HG02938 (cell line): ENCODE results near the gene SH2D5.

Experiments
- ATAC-seq: cut with Tn5 transposase; IDR thresholded peaks from one replicate; pipeline ENCODE4 v1.9.1; 2021; ENCODE audit warnings: mild to moderate bottlenecking, moderate library complexity; ENCODE audit not compliant: unreplicated experiment

The SH2D5 gene

DNA sequence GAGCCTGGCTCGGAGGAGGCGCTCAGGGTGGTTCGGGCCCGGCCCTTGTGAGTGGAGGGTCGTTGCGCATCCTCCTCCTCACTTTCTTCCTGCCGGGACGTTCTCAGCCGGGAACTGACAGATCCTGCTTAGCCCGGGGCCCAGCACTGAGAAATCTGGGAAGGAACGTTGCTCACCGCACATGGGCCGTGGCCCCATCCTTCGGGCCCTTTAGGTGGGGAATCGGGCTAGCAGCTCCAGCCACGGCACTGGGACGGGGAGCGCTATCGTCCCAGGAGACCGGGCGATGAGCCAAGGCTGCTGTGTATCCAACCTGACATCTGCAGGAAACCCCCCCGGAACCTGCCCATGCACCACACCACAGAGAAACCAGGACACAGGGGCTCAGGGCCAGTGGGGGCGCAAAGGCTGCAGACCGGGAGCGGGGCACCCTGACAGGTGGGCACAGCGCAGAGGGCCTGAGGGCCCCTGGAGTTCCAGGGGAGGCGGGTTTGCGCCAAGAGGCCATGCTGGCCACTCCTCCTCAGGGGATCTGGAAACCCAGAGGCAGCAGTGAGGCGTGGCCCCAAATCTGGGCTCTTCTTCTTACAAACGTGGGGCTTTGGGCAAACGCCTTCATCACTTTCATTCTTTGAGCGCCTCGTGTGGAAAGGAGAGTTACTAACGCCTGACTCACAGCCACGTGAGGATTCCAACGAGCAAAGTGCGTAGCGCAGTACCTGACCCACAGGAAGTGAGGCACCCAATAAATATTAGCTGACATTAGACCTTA is at the start of gene SH2D5:
Gene SH2D5, minus strand, starts transcription at position 116 of the 772 bp plus-strand sequence. CDS start 4,659 bp downstream, outside the sequence.
- peak; percentile 63 for ATAC-seq

- ATAC-seq = no peak
Measured at GRCh38 chr1:20775700-20776099, 43.2 kb upstream of the SH2D5 start.

- ATAC-seq = no peak
Measured at GRCh38 chr1:20771780-20772179, 39.3 kb upstream of the SH2D5 start.

- no peak for ATAC-seq
Measured at GRCh38 chr1:20770314-20771087, 38.0 kb upstream of the SH2D5 start.

DNA sequence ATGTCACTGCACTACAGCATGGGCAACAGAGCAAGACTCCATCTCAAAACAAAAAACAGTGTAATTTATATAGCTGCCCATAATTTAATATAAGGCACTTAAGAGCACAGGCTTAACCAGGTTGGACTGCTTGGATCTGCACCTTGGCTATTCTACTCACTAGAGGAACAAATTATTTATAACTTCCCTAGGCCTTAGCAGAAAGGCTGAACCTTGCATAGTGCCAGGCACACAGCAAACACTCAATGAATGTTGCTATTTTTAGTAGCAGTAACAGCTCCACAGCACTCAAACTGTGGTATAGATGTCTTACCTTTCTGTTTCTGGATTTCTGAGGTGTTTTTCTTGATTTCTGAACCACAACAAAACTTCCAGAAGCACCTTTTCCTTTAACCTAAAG is 34.8 kb upstream of the SH2D5 start:
- ATAC-seq = no peak

DNA sequence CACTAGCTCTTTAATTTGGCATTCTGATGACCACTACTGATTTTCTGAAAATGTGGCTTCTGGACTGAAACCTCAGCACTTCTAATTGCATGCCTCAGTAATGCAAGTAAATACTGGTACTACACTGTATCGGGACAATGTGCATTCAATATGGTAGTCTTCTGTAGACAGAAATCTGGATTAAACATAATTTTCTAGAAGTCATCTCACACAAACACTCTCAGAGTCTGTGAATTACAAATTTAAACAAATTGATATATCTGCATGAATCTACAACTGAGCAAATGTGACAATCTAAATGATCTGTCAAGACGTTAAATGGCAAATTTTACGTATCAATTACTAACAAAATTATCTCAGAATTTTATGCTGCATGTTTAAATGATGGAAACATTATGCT is 30.9 kb upstream of the SH2D5 start:
- no peak for ATAC-seq

DNA sequence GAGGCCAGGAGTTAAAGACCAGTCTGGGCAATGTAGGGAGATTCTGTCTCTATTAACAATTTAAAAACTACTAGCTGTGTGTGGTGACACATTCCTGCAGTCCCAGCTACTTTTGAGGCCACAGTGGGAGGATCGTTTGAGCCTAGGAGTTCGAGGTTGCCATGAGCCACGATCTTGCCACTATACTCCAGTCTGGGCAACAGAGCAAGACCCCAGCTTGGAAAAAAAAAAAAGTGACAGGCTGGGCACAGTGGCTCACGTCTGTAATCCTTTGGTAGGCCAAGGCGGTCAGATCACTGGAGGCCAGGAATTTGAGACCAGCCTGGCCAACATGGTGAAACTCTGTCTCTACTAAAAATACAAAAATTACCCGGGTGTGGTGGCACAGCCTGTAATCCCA is 27.8 kb upstream of the SH2D5 start:
- ATAC-seq = no peak

GRCh38 chr1:20753589-20753988 is 21.1 kb upstream of the SH2D5 start:
- ATAC-seq = no peak

GRCh38 chr1:20751462-20751990 is 19.0 kb upstream of the SH2D5 start:
- no peak for ATAC-seq

GRCh38 chr1:20742671-20743070 is 10.2 kb upstream of the SH2D5 start:
- ATAC-seq = no peak

GRCh38 chr1:20740781-20741180 is 8.3 kb upstream of the SH2D5 start:
- ATAC-seq = no peak

DNA sequence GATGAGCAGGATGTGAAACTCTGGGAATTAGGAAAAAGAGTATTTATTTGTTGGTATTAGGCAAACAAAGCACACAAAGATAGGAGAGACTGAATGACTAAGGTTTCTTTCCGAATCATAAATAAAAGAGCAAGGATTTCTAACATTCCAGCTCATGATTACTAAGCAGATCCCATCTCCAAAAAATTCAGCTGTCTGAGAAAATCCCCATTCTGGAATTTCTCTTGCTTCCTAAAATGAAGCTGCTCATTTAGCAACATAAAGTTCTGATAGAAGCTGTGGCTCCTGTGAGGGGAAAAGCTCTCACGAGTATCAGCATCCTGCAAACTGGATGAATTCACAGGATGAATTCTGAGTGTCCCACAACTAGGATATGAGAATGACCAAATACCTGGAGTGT is 6.7 kb upstream of the SH2D5 start:
- ATAC-seq = no peak

- ATAC-seq = no peak
Measured at GRCh38 chr1:20735581-20736111, 3.1 kb upstream of the SH2D5 start.

GRCh38 chr1:20733360-20733975 is 965 bp upstream of the SH2D5 start:
- no peak for ATAC-seq

DNA sequence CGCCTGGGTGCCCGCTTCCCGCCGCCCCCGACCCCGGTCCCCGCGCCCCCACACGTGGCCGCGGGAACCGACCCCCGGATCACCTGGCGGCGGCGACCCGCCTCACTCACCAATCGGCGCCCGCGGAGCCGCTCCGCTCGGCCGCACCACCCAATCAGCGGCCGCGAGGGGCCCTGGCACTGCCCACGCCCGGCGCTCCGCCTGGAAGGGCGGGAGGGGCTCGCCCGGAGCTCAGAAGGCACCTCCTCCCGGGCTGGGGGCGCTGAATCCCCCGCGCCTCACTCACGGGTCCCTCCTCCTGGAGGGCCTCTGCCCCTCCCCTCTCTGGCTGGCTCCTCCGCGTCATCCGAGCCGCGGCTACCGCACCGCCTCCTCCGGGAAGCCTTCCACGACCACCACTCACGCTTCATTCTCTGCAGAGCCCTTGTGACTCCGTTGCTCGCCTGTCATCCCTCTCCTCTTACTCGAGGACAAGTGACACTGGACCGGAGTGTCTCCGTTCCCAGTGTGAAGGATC is 374 bp downstream of the SH2D5 start:
- no peak for ATAC-seq

DNA sequence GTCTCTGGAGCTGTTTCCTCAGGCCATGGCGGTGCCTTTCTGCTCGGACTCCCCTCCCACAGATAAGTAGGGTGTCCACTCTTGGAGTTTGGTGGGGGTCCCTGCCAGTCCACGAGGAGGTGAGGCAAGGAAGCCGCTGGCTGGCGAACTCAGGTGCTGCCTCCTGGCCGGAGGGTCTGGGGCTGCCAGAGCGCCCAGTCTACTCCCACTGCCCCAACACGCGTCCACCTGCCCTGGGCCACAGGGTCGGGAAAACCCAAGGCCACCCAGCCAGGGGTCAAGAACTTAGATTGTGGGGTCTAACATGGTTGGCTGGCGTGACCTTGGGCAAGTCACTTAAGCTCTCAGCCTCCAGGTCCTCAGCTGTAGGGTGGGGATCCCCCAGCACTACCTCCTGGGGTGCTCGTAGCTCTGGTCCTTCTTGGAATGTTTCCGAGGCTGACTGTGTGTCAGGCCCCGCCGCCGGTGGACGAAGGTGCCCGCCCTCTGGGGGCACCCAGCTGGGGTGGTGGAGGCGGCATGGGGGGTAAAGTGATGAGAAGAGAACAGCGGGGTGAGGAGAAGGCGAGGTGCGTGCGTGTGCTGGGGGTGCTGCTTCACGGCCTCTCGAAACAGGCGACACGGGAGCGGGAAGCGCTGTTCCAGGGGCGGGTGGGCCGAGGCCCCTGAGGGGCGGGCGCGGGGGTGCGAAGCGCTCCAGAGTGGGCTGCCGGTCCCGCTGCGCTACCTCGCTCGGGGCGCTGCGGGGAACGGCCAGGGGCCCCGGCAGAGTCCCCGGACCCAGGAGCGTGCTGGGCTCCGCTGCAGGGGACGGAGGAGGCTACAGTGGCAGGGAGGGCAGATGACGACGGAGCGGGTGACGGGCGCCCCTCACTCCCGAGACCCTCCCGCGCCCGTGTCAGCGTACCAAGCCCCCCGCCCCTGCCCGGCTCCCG is 1.2 kb downstream of the SH2D5 start:
- no peak for ATAC-seq

DNA sequence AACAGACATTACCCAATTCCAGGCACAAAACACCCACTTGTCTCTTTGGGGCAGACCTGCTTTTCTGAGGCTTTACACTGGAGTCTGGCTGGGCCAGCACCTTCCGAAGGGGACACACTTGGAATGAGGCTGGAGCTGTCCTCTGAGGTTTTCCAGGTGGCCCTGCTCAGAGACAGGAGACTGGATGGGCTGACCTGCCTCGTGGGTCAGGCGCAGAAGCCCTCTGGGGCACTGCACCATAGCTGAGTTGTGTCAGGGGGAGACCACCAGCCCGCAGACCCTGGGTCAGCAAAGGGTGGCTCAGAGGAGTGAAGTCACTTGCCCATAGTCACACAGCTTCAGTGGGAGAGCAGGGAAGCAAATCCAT is 1.8 kb downstream of the SH2D5 start:
- ATAC-seq = no peak

- no peak for ATAC-seq
Measured at GRCh38 chr1:20729990-20730689, 2.4 kb downstream of the SH2D5 start.

DNA sequence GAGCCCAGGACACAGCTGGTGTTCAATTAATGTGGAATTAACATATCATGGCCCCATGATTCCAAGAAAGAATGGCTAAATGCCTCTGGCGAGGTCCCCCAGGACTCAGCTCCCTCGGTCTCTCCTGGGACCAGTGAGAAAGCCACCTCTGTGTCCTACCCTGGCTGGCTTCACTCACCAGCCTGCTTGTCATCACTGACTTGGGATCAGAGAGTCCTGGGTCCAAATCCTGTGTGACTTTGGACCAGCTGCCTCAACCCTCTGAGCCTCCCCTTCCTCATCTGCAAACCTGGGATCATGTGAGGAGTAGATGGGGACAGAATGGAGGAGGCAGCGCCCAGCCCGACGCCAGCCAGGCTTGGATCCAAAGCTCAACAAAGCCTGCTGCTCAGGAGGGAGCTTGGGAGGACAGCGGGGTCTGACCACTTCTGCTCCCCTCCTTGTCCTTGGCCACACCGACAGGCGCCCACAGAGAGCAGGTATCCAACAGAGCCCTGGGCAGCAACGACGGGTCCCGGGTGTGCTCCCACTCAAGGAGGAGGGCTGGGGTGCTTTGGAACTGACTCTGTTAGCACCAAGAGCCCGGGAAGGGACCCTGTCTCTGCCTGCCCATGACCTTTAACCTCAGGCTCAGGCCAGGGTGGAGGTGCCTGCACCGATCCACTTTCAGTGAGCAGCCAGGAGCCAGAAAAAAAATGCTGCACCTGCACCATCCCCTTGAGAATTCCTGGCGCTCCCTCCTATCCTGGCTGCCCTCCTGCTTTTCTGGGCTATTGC is 3.2 kb downstream of the SH2D5 start:
- ATAC-seq = no peak
